K562 (cell line): ENCODE measurements around the gene ELMO1.

Source experiments
- EZH2 ChIP-seq: IDR thresholded peaks from 2 replicates; pipeline ENCODE4 v1.6.1; 2012; ENCODE audit warnings: low read depth, mild to moderate bottlenecking, inconsistent platforms, low read length, borderline replicate concordance
- IRF9 ChIP-seq: fragments of 450-650 bp; IDR thresholded peaks from 2 replicates; pipeline ENCODE4 v1.6.1; 2016; ENCODE audit warnings: missing biosample characterization, missing genetic modification characterization
- JUNB ChIP-seq: fragments of 450-650 bp; formaldehyde crosslinking; conservative IDR thresholded peaks from 2 replicates; pipeline ENCODE4 v1.4.0; 2020; ENCODE audit warnings: mild to moderate bottlenecking
- KLF1 ChIP-seq: fragments of 450-650 bp; IDR thresholded peaks from 2 replicates; pipeline ENCODE4 v1.6.1; 2016; ENCODE audit warnings: missing genetic modification characterization, missing compliant biosample characterization
- MAFK ChIP-seq: IDR thresholded peaks from 2 replicates; pipeline ENCODE4 v1.6.1; 2011; ENCODE audit warnings: low read length, improper control_type of control experiment
- POLR2AphosphoS5 ChIP-seq: IDR thresholded peaks from 2 replicates; pipeline ENCODE4 v1.6.1; 2011; ENCODE audit warnings: mild to moderate bottlenecking, low read depth, low read length, moderate library complexity; ENCODE audit not compliant: control insufficient read depth, insufficient read depth
- USF2 ChIP-seq: sonication (generic); formaldehyde crosslinking; IDR thresholded peaks from 2 replicates; pipeline ENCODE4 v1.5.0; 2020; ENCODE audit warnings: missing genetic modification reagents
- ZNF232 ChIP-seq: sonication (generic); formaldehyde crosslinking; IDR thresholded peaks from 2 replicates; pipeline ENCODE4 v1.8.0; 2022; ENCODE audit warnings: mild to moderate bottlenecking, missing genetic modification reagents
- ZNF347 ChIP-seq: fragments of 450-650 bp; formaldehyde crosslinking; IDR thresholded peaks from 2 replicates; pipeline ENCODE4 v1.4.0; 2020; ENCODE audit warnings: low read depth, mild to moderate bottlenecking, moderate library complexity
- ZSCAN32 ChIP-seq: fragments of 450-650 bp; formaldehyde crosslinking; IDR thresholded peaks from 2 replicates; pipeline ENCODE4 v1.4.0; 2020; ENCODE audit warnings: mild to moderate bottlenecking, moderate library complexity

GRCh38 chr7:36862771-36863261, 585.8 kb downstream of the ELMO1 start:
- TF ChIP-seq ZNF232 (CRISPR knock-in tag) (no peak), ZNF347 (CRISPR knock-in tag) (no peak), ZSCAN32 (CRISPR knock-in tag) (no peak), MAFK (no peak), IRF9 (no peak), EZH2 (no peak), POLR2AphosphoS5 (no peak), USF2 (CRISPR knock-in tag) (no peak), KLF1 (no peak), JUNB (CRISPR knock-in tag) (no peak)
